ENCODE data around the gene PSG7.
"Not testable (repeated sequence)": the region's sequence is repeated elsewhere in the genome, so short reads cannot be mapped to it uniquely, and the experiment has no call there.

The PSG7 gene

DNA sequence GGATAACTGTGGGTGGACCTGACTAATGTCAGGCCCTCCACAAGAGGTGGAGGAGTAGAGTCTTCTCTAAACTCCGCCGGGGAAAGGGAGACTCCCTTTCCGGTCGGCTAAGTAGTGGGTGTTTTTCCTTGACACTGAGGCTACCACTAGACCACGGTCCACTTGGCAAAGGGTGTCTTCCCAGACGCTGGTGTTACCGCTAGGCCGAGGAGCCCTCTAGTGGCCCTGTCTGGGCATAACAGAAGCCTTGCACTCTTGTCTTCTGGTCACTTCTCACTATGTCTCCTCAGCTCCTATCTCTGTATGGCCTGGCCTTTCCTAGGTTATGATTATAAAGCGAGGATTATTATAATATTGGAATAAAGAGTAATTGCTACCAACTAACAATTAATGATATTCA, 13.9 kb downstream of the PSG7 start:
- H3K18ac ChIP-seq (ENCODE audit: low read depth in 1 of 2, low read length in 2 of 2); H3K4me3 ChIP-seq (ENCODE audit: insufficient read depth in 1 of 2, low read depth in 1 of 2, low read length in 2 of 2); H2BK5ac ChIP-seq (ENCODE audit: low read depth, low read length, poor library complexity, severe bottlenecking); H2AFZ ChIP-seq (ENCODE audit: low read depth, low read length); H3K9me3 ChIP-seq (ENCODE audit: control insufficient read depth, low read length); H3K79me1 ChIP-seq (replicated peaks; ENCODE audit: low read length, poor library complexity, severe bottlenecking); H3K14ac ChIP-seq (ENCODE audit: low read length in 2 of 2); H2BK120ac ChIP-seq (ENCODE audit: low read depth, low read length); H3K9ac ChIP-seq (ENCODE audit: low read length); H3K4me1 ChIP-seq (ENCODE audit: control insufficient read depth, insufficient read depth, low read depth, low read length); H2AK5ac ChIP-seq (ENCODE audit: low read length, severe bottlenecking); H3K4ac ChIP-seq (ENCODE audit: low read depth in 1 of 2, low read length in 2 of 2); H3K27me3 ChIP-seq (ENCODE audit: control insufficient read depth in 1 of 2, insufficient read depth in 1 of 2, low read length in 2 of 2); H3K23ac ChIP-seq (ENCODE audit: low read length in 2 of 2); H3K4me2 ChIP-seq (ENCODE audit: low read length, poor library complexity, severe bottlenecking); H2BK15ac ChIP-seq (ENCODE audit: low read depth, poor library complexity, severe bottlenecking); H3K36me3 ChIP-seq (ENCODE audit: control insufficient read depth in 1 of 2, insufficient read depth in 2 of 2, low read depth in 1 of 2, low read length in 2 of 2); DNase-seq; H4K8ac ChIP-seq (ENCODE audit: low read length); H2BK12ac ChIP-seq (ENCODE audit: low read length in 2 of 2); H4K91ac ChIP-seq (ENCODE audit: low read length); H3K27ac ChIP-seq (ENCODE audit: low read length, poor library complexity, severe bottlenecking): not testable (repeated sequence)
- WGBS, result 68% methylated on average over 8 of the region's 9 CpGs

DNA sequence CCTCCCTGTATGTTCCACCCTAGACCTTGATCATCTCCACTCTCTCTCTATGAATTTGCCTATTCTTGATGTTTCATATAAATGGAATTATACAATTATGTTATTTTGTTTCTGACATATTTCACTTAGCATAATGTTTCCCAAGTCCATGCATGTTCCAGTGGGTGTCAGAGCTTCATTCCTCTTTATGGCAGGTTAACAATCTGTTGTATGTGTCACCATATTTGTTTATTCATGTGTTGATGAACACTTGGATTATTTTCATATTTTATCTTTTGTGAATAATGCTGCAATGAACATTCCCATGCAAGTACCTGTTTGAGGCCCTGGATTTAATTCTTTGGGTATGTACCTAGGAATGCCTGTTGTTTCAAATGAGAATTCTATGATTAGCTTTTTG, 16.0 kb downstream of the PSG7 start:
- not testable (repeated sequence) for H3K27me3 ChIP-seq (ENCODE audit: control insufficient read depth in 1 of 2, insufficient read depth in 1 of 2, low read length in 2 of 2); H2BK12ac ChIP-seq (ENCODE audit: low read length in 2 of 2); H2AFZ ChIP-seq (ENCODE audit: low read depth, low read length); H3K18ac ChIP-seq (ENCODE audit: low read depth in 1 of 2, low read length in 2 of 2); H4K8ac ChIP-seq (ENCODE audit: low read length); H4K91ac ChIP-seq (ENCODE audit: low read length); H3K4me2 ChIP-seq (ENCODE audit: low read length, poor library complexity, severe bottlenecking); H3K36me3 ChIP-seq (ENCODE audit: control insufficient read depth in 1 of 2, insufficient read depth in 2 of 2, low read depth in 1 of 2, low read length in 2 of 2); H2BK15ac ChIP-seq (ENCODE audit: low read depth, poor library complexity, severe bottlenecking); H3K23ac ChIP-seq (ENCODE audit: low read length in 2 of 2); H3K27ac ChIP-seq (ENCODE audit: low read length, poor library complexity, severe bottlenecking); H3K4ac ChIP-seq (ENCODE audit: low read depth in 1 of 2, low read length in 2 of 2); H3K4me3 ChIP-seq (ENCODE audit: insufficient read depth in 1 of 2, low read depth in 1 of 2, low read length in 2 of 2); H3K79me1 ChIP-seq (replicated peaks; ENCODE audit: low read length, poor library complexity, severe bottlenecking); H2BK5ac ChIP-seq (ENCODE audit: low read depth, low read length, poor library complexity, severe bottlenecking); H3K9me3 ChIP-seq (ENCODE audit: control insufficient read depth, low read length); H2AK5ac ChIP-seq (ENCODE audit: low read length, severe bottlenecking); H3K9ac ChIP-seq (ENCODE audit: low read length); H3K14ac ChIP-seq (ENCODE audit: low read length in 2 of 2); DNase-seq; H3K4me1 ChIP-seq (ENCODE audit: control insufficient read depth, insufficient read depth, low read depth, low read length); H2BK120ac ChIP-seq (ENCODE audit: low read depth, low read length)

DNA sequence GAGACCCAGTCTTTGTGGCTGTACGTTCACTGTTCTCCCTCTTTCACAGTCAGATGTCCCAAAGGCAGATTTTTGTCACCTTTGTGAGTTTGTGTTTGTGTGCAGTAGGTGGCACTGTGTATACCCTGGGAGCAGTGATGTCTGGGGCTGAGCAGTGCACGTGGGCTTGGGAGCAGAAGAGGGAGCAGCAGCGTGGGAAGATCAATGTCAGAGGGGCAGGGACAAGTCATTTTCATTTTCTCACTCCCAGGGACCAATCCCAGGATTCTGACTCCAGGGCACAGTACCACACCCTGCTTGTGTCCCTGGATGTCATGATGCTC, 17.3 kb downstream of the PSG7 start:
- no peak for DNase-seq
- Histone ChIP-seq H3K4ac (ENCODE audit: low read depth in 1 of 2, low read length in 2 of 2) (no peak overlapping the region), H3K27me3 (ENCODE audit: control insufficient read depth in 1 of 2, insufficient read depth in 1 of 2, low read length in 2 of 2) (no peaks in the 10 kb centered on the region), H3K23ac (ENCODE audit: low read length in 2 of 2) (no peak overlapping the region), H3K9me3 (ENCODE audit: control insufficient read depth, low read length) (peaks cover 5% of the 10 kb centered on the region), H3K18ac (ENCODE audit: low read depth in 1 of 2, low read length in 2 of 2) (no peak overlapping the region), H4K91ac (ENCODE audit: low read length) (no peak overlapping the region), H2BK120ac (ENCODE audit: low read depth, low read length) (no peak overlapping the region), H3K36me3 (ENCODE audit: control insufficient read depth in 1 of 2, insufficient read depth in 2 of 2, low read depth in 1 of 2, low read length in 2 of 2) (no peaks in the 10 kb centered on the region), H3K27ac (ENCODE audit: low read length, poor library complexity, severe bottlenecking) (no peak overlapping the region), H3K9ac (ENCODE audit: low read length) (no peak overlapping the region), H2BK5ac (ENCODE audit: low read depth, low read length, poor library complexity, severe bottlenecking) (no peak overlapping the region), H3K4me1 (ENCODE audit: control insufficient read depth, insufficient read depth, low read depth, low read length) (no peaks in the 10 kb centered on the region), H3K14ac (ENCODE audit: low read length in 2 of 2) (no peak overlapping the region), H2AFZ (ENCODE audit: low read depth, low read length) (no peak overlapping the region), H2BK12ac (ENCODE audit: low read length in 2 of 2) (no peak overlapping the region), H3K79me1 (replicated peaks; ENCODE audit: low read length, poor library complexity, severe bottlenecking) (no peaks in the 10 kb centered on the region), H3K4me2 (ENCODE audit: low read length, poor library complexity, severe bottlenecking) (no peak overlapping the region), H2BK15ac (ENCODE audit: low read depth, poor library complexity, severe bottlenecking) (no peak overlapping the region), H4K8ac (ENCODE audit: low read length) (no peak overlapping the region), H3K4me3 (ENCODE audit: insufficient read depth in 1 of 2, low read depth in 1 of 2, low read length in 2 of 2) (no peak overlapping the region), H2AK5ac (ENCODE audit: low read length, severe bottlenecking) (no peak overlapping the region)
- 3% methylated on average over 3 of the region's 3 CpGs for WGBS

DNA sequence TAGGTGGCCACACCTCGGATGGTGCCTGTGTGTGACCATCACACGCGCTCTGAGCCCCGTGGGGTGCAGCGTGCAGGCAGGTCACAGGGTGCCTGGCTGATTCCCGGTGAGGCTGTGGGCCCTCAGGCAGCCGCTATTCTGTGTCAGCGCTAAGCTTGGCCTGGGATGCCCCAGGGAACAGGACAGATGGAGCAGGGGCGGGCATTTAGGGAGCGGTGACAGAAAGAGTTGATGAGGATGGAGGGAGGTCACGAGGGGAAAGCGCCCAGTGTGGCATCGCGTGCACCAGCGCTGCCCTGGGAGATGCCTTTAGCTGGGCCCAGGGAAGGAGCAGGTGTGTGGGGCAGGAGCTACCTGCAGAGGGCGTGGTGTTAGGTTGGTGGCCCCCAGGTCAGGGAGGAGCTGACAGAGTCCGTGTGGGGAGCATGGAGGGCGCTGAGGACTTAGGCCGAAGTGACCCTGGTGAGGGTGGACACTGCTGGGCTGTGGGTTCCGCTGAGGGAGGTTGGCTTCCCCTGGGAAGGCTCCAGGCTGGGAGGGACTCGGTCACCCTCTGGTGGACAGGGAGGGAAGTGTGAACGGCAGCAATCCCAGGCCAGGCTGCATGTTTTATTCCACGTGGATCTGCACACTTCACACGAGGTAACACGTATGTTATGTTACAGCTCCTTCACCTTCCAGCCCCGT, 17.8 kb downstream of the PSG7 start:
- H3K4me3 ChIP-seq (ENCODE audit: insufficient read depth in 1 of 2, low read depth in 1 of 2, low read length in 2 of 2); H3K79me1 ChIP-seq (replicated peaks; ENCODE audit: low read length, poor library complexity, severe bottlenecking); H3K27ac ChIP-seq (ENCODE audit: low read length, poor library complexity, severe bottlenecking); H2BK12ac ChIP-seq (ENCODE audit: low read length in 2 of 2); H4K91ac ChIP-seq (ENCODE audit: low read length); H3K9me3 ChIP-seq (ENCODE audit: control insufficient read depth, low read length); DNase-seq; H3K14ac ChIP-seq (ENCODE audit: low read length in 2 of 2); H3K4ac ChIP-seq (ENCODE audit: low read depth in 1 of 2, low read length in 2 of 2); H3K4me2 ChIP-seq (ENCODE audit: low read length, poor library complexity, severe bottlenecking); H2AFZ ChIP-seq (ENCODE audit: low read depth, low read length); H3K9ac ChIP-seq (ENCODE audit: low read length); H2BK15ac ChIP-seq (ENCODE audit: low read depth, poor library complexity, severe bottlenecking); H2BK120ac ChIP-seq (ENCODE audit: low read depth, low read length); H3K4me1 ChIP-seq (ENCODE audit: control insufficient read depth, insufficient read depth, low read depth, low read length); H3K27me3 ChIP-seq (ENCODE audit: control insufficient read depth in 1 of 2, insufficient read depth in 1 of 2, low read length in 2 of 2); H2AK5ac ChIP-seq (ENCODE audit: low read length, severe bottlenecking); H2BK5ac ChIP-seq (ENCODE audit: low read depth, low read length, poor library complexity, severe bottlenecking); H3K18ac ChIP-seq (ENCODE audit: low read depth in 1 of 2, low read length in 2 of 2); H3K23ac ChIP-seq (ENCODE audit: low read length in 2 of 2); H4K8ac ChIP-seq (ENCODE audit: low read length); H3K36me3 ChIP-seq (ENCODE audit: control insufficient read depth in 1 of 2, insufficient read depth in 2 of 2, low read depth in 1 of 2, low read length in 2 of 2): not testable (repeated sequence)
- 82% methylated on average over 25 of the region's 26 CpGs for WGBS
